ENCODE results near the gene WASHC3. TPM values are rescaled to one million over a fixed set of nuclear protein-coding genes. Genes with fewer than 3 reads are reported as not detected.
"Not testable (repeated sequence)": the region's sequence is repeated elsewhere in the genome, so short reads cannot be mapped to it uniquely, and the experiment has no call there.

Gene WASHC3
- total RNA-seq, 1 experiment from 2014 or later, result 75.1 TPM

DNA sequence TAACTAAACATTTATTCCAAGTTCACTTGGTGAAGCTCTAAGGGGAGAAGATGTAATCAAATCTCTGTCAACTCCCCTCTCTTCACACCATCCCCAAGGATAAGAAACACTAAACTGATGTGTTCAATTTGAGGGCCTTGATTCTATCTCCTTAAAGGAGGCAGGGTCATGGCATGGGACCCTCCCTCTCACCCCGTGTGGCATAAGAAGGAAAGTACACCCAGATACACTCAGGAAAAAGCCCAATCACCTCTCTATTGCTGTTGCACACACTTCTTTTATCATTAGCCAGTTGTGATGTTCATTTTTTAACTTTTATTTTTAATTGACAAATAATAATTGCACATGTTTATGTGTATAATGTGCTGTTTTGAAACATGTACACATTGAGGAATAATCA, 35.1 kb downstream of the WASHC3 start:
- Histone ChIP-seq H3K36me3 (no peaks in the 10 kb centered on the region; the same call in 1 of the 2 replicates), H3K4me3 (no peak overlapping the region), H3K9me3 (replicated peaks) (no peaks in the 10 kb centered on the region), H3K27ac (no peak overlapping the region), H3K27me3 (replicated peaks) (no peaks in the 10 kb centered on the region), H3K4me1 (replicated peaks) (no peaks in the 10 kb centered on the region)
- DNase-seq (ENCODE audit: low read depth in 1 of 2, low spot score in 2 of 2), result no peak

DNA sequence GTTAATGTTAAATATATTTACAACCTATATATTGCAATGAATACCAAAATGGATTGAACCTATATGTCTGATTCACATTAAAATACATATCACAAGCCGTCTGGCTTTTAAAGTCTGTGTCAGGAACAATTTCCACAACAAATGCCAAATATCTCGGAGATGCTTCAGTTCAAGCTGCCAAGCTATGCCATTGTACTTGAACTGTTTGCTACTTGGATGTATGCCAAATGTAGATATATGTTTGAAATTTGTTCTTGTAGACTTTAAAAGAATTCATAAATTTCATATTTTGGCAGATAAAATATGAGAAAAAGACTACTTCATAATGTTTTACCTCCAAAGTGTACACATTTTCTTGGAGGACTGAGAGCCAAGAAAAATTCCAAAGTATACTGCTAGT, 37.0 kb downstream of the WASHC3 start:
- Histone ChIP-seq H3K27me3 (replicated peaks) (no peaks in the 10 kb centered on the region), H3K27ac (no peak overlapping the region), H3K9me3 (replicated peaks) (no peaks in the 10 kb centered on the region), H3K4me1 (replicated peaks) (no peaks in the 10 kb centered on the region), H3K36me3 (no peaks in the 10 kb centered on the region; the same call in 1 of the 2 replicates), H3K4me3 (no peak overlapping the region)
- no peak for DNase-seq (ENCODE audit: low read depth in 1 of 2, low spot score in 2 of 2)

DNA sequence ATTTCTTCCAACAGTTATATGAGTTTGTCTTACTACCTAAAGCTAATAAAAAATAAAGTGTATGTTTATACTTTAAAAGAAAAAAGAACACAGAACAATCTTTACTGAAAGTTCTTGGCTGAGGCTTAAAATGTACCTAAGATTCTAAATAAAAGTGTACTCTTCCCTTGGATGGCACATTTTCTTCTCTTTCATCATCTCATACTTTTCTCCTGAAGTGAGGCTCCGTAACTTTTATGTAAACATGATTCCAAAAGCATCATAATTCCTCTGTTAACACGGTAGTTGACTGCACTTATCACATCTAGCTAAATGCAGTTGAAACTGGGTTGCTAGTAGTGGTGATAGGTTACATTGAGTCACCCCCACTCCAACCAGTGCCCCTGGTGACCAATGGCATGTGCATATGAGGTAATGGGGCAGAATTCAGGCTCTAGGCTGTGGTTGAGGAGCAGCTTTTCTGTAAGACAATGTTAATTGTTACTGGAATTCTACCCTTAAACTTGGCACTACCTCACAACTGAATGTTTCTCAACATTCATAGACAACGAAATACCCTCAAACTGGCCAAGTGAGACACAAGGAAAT, 38.4 kb downstream of the WASHC3 start:
- no peaks in the 10 kb centered on the region for H3K4me1 ChIP-seq (replicated peaks)
- H3K36me3 ChIP-seq, result no peaks in the 10 kb centered on the region
- H3K27ac ChIP-seq, result no peak overlapping the region
- H3K4me3 ChIP-seq, result no peak overlapping the region
- DNase-seq (ENCODE audit: low read depth in 1 of 2, low spot score in 2 of 2), result no peak
- no peaks in the 10 kb centered on the region for H3K9me3 ChIP-seq (replicated peaks)
- no peaks in the 10 kb centered on the region for H3K27me3 ChIP-seq (replicated peaks)

DNA sequence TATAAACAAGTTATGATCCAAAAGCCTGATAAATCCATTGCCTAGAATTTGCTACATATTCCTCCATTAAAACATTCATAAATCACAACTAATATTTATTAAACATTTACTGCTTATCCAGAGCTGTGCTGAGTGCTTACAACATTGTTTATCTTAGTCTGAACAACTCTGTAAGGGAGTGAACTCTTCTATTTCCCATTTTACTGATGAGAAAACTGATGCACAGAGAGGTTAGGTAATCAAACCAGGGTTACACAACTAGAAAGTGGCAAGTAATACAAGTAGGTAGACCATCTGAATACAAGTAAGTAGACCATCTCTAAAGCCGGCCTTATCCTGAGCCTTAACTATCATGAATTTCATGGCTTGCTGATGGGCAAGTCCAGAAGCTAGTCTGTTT, 39.5 kb downstream of the WASHC3 start:
- DNase-seq (ENCODE audit: low read depth in 1 of 2, low spot score in 2 of 2), result no peak
- peaks cover 5% of the 10 kb centered on the region; the same call in 1 of the 2 replicates for H3K36me3 ChIP-seq
- H3K4me3 ChIP-seq, result no peak overlapping the region
- H3K9me3 ChIP-seq (replicated peaks), result no peaks in the 10 kb centered on the region
- no peaks in the 10 kb centered on the region for H3K27me3 ChIP-seq (replicated peaks)
- H3K27ac ChIP-seq, result no peak overlapping the region
- no peaks in the 10 kb centered on the region for H3K4me1 ChIP-seq (replicated peaks)

DNA sequence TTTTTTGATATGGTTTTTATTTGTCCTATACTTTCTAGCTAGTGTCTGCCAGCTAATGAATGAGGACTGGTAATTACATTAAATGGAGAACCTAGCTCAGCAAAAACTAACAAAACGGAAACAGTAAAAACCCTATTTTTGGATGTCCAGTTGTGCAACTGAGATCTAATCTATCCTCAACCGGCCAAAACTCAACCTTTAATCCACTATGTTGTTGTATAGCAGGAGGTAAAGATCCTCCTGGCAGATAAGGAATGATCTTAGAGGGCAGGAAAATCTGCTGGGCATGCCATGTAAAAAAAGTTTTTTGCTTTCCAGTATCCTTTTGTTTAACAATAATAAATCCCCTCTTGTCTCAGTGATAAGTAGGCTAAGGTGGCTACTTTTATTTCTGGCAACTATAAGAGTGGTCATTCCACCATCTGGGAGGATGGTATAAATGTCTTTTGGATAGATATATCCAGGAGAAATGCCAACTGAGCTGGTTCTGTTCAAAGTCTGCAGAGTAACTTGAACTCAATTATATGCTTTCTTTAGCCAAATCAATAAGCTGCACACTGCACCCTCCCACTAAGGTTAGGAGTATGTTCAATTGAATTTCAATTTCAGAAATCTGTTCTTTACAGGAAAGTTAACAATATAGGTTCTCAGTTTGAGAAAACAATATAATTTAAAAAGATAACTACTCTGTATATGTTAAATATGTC, 40.1 kb downstream of the WASHC3 start:
- DNase-seq (ENCODE audit: low read depth in 1 of 2, low spot score in 2 of 2), result no peak
- H3K9me3 ChIP-seq (replicated peaks), result no peaks in the 10 kb centered on the region

DNA sequence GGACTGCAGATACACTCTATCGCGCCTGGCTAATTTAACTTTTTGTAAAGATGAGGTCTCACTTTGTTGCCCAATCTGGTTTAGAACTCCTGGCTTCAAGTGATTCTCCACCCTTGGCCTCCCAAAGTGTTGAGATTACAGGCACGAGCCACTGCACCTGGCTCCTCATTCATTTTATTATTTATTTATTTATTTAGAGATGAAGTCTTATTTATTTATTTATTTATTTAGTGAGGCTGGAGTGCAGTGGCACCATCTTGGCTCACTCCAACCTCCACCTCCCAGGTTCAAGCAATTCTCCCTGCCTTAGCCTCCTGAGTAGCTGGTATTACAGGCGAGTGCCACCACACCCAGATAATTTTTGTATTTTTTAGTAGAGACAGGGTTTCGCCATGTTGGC, 43.2 kb downstream of the WASHC3 start:
- H3K27ac ChIP-seq, H3K36me3 ChIP-seq: not testable (repeated sequence)

More for the DNA sequence above, 40.1 kb downstream of the WASHC3 start:
- H3K27ac ChIP-seq, result no peak overlapping the region
- no peaks in the 10 kb centered on the region for H3K27me3 ChIP-seq (replicated peaks)
- H3K4me1 ChIP-seq (replicated peaks), result no peaks in the 10 kb centered on the region
- H3K4me3 ChIP-seq, result no peak overlapping the region
- peaks cover 7% of the 10 kb centered on the region for H3K36me3 ChIP-seq

DNA sequence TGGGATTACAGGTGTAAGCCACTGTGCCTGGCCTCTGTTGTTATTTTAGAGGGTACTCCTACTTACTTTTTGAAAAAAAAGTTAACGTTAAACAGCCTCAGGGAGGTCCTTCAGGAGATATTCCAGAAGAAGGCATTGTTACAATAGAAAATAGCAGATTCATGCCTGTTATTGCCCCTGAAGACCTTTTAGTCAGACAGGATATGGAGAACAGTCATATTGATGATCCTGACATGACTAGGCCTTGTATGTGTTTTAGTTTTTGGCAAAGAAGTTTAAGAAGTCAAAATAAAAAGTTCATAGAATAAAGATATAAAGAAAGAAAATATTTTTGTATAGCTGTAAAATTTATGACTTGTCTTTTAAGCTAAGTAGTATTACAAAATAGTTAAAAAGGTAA, 45.3 kb downstream of the WASHC3 start:
- no peaks in the 10 kb centered on the region for H3K4me1 ChIP-seq (replicated peaks)
- H3K27ac ChIP-seq, result no peak overlapping the region
- no peak for DNase-seq (ENCODE audit: low read depth in 1 of 2, low spot score in 2 of 2)
- H3K9me3 ChIP-seq (replicated peaks), result no peaks in the 10 kb centered on the region
- H3K4me3 ChIP-seq, result no peak overlapping the region
- no peaks in the 10 kb centered on the region for H3K27me3 ChIP-seq (replicated peaks)
- peaks cover 7% of the 10 kb centered on the region for H3K36me3 ChIP-seq

More for the DNA sequence above, 43.2 kb downstream of the WASHC3 start:
- not testable (repeated sequence) for DNase-seq (ENCODE audit: low read depth in 1 of 2, low spot score in 2 of 2); H3K4me1 ChIP-seq (replicated peaks); H3K27me3 ChIP-seq (replicated peaks); H3K9me3 ChIP-seq (replicated peaks); H3K4me3 ChIP-seq

DNA sequence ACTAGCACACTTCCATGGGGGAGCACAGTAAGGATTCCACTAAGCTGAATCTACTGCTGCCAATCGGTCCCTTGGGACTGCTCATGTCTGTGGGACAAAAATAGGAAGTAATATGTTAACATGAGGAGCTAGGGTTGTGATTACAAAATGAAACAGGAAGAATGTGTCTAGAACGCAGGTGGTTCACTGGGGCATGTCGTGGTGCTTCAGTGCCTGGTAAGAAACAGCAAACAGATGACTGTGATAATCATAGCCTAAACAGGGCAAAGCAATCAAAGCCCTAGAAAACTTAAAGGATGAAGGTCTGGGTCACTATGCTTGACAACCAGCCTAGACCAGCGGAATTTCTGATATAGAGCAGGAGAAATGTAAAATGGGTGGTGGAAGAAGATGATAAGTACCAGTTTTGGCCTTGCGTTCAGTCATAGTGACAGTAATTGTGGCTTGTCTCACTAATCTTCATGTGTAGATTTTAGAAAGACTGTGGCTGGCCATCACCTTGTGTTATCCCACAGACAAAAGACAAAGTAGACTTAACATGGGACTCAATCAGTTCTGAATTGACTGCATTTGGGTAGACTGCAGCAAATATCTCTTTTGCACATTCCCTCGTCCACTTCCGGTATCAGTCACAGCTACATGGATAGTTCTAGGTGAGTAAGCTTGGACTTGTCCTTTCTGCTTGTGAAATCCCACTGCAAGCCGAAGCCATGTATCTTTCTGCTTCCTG, 51.4 kb downstream of the WASHC3 start:
- H3K4me3 ChIP-seq, result no peak overlapping the region
- H3K9me3 ChIP-seq (replicated peaks), result no peaks in the 10 kb centered on the region
- H3K27me3 ChIP-seq (replicated peaks), result no peaks in the 10 kb centered on the region
- H3K4me1 ChIP-seq (replicated peaks), result no peaks in the 10 kb centered on the region
- no peak for DNase-seq (ENCODE audit: low read depth in 1 of 2, low spot score in 2 of 2)
- no peak overlapping the region for H3K27ac ChIP-seq
- H3K36me3 ChIP-seq, result no peaks in the 10 kb centered on the region

DNA sequence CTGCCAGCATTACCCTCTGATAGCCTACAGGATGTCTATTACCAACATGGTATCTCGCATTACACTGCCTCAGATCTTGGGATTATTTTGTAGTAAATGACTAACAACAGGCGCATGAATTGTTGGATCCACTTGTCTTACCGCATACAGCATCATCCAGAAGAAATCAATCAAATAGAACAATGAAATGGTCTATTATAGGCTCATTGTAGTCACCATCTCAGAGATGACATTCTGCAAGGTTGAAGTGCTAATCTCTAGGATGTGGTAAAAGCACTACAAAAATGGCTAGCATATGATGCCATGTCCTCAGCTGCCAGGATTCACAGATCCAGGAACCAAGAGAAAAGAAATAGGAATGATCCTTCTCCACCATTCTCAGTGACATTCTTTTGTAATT, 52.0 kb downstream of the WASHC3 start:
- H3K4me3 ChIP-seq, result no peak overlapping the region
- H3K27me3 ChIP-seq (replicated peaks), result no peaks in the 10 kb centered on the region
- H3K4me1 ChIP-seq (replicated peaks), result no peaks in the 10 kb centered on the region
- H3K27ac ChIP-seq, result no peak overlapping the region
- DNase-seq (ENCODE audit: low read depth in 1 of 2, low spot score in 2 of 2), result no peak
- no peaks in the 10 kb centered on the region for H3K36me3 ChIP-seq
- no peaks in the 10 kb centered on the region for H3K9me3 ChIP-seq (replicated peaks)

DNA sequence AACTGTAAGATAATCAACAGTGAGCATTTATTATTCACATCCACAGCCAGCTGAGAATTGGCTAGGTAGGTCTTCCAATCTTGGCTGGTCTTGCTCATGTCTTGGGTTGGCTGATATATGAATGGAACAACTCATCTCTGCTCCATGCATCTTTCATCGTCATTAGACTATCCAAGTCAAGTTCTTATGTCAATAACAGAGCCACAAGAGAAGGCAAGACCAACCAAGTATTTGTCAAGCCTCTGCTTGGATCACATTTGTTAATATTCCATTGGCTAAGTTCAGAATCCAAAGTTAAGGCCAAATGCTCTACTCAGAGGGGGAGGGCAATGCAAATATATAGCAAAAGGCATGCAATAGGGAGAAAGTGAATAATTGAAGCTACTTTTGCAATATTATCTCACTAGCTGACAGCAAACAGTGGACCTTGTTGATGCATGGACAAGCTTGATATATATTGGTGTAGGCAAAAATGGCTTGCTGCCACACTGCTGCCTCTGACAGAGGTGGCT, 53.1 kb downstream of the WASHC3 start:
- Histone ChIP-seq H3K27ac (no peak overlapping the region), H3K36me3 (no peaks in the 10 kb centered on the region), H3K4me1 (replicated peaks) (no peaks in the 10 kb centered on the region), H3K4me3 (no peak overlapping the region), H3K9me3 (replicated peaks) (no peaks in the 10 kb centered on the region), H3K27me3 (replicated peaks) (no peaks in the 10 kb centered on the region)
- DNase-seq (ENCODE audit: low read depth in 1 of 2, low spot score in 2 of 2), result no peak

DNA sequence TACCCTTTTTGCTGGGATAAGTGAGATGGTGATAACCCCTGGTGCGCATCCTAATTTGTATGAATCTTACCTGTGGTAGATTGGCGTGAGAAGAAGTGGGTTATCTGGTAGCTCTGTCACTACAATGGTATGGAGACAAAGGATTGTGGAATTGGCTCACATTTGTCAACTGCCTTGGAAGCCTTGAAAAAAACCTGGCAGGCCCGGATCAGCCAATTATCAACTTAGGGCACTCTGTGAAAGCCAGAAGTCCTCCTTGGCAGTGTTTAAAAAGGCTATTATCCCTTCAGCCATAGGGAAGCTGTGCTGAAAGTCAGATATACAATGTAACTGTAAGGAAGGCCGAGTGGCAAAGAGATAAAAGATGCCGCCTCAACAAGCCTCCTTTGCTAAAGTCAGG, 56.5 kb downstream of the WASHC3 start:
- no peak overlapping the region for H3K4me3 ChIP-seq
- H3K36me3 ChIP-seq, result no peaks in the 10 kb centered on the region
- H3K4me1 ChIP-seq (replicated peaks), result no peaks in the 10 kb centered on the region
- DNase-seq (ENCODE audit: low read depth in 1 of 2, low spot score in 2 of 2), result no peak
- H3K27ac ChIP-seq, result no peak overlapping the region
- H3K27me3 ChIP-seq (replicated peaks), result no peaks in the 10 kb centered on the region
- no peaks in the 10 kb centered on the region for H3K9me3 ChIP-seq (replicated peaks)

DNA sequence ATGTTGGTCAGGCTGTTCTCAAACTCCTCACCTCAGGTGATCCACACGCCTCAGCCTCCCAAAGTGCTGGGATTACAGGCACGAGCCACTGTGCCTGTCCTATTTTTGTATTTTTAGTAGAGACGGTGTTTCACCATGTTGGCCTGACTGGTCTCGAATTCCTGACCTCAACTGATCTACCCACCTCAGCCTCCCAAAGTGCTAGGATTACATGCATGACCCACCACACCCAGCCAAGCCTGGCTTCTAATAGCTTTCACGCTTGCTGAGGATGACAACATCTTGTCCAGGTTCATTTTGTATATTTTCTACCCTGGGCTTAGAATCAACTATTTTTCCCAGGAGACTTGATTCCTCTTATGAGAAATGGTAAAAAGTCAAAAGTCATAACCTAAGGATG, 64.7 kb downstream of the WASHC3 start:
- no peak for DNase-seq (ENCODE audit: low read depth in 1 of 2, low spot score in 2 of 2)
- no peaks in the 10 kb centered on the region for H3K9me3 ChIP-seq (replicated peaks)
- H3K36me3 ChIP-seq, result no peaks in the 10 kb centered on the region
- no peak overlapping the region for H3K27ac ChIP-seq
- no peaks in the 10 kb centered on the region for H3K4me1 ChIP-seq (replicated peaks)
- H3K27me3 ChIP-seq (replicated peaks), result 0 out of 2 replicates have a peak, but pooled peaks cover 3% of the 10 kb centered on the region
- no peak overlapping the region for H3K4me3 ChIP-seq

DNA sequence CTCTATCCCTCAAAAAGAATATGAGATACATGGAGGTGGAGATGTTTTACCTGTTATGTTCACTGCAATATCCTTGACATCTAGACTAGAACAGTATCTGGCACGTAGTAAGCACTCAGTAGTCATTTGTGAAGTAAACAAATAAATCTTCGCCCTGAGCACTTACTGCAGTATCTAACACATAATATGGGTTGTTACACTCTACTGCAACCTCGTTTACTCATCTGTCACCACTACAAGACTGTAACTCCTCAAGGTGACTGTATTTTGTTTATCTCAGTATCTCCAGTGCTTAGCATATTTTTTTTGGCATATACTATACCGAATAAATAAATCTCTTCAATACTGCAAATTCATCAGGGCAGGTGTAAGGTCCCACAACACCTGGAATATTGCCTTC, 66.1 kb downstream of the WASHC3 start:
- no peaks in the 10 kb centered on the region for H3K4me1 ChIP-seq (replicated peaks)
- 0 out of 2 replicates have a peak, but pooled peaks cover 3% of the 10 kb centered on the region for H3K27me3 ChIP-seq (replicated peaks)
- no peak overlapping the region for H3K4me3 ChIP-seq
- no peaks in the 10 kb centered on the region for H3K36me3 ChIP-seq
- DNase-seq (ENCODE audit: low read depth in 1 of 2, low spot score in 2 of 2), result no peak
- H3K9me3 ChIP-seq (replicated peaks), result no peaks in the 10 kb centered on the region
- no peak overlapping the region for H3K27ac ChIP-seq

DNA sequence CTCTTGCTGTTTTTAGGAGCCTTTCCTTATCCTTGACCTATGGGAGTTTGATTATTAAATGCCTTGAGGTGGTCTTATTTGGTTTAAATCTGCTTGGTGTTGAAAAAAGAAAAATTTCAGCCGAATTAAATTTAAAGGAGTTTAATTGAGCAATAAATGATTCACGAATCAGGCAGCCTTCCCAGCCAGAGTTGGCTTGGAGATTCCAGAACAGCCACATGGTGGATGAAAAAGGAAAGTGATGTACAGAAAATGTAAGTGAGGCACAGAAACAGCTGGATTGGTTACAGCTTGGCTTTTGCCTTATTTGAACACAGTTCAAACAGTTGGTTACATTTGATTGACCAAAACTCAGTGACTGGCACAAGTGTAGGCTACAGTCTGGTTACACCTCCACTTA, 69.7 kb downstream of the WASHC3 start:
- H3K36me3 ChIP-seq, result no peaks in the 10 kb centered on the region
- H3K4me1 ChIP-seq (replicated peaks), result no peaks in the 10 kb centered on the region
- no peak overlapping the region for H3K4me3 ChIP-seq
- H3K27me3 ChIP-seq (replicated peaks), result peaks cover 6% of the 10 kb centered on the region; the same call in 1 of the 2 replicates
- no peak for DNase-seq (ENCODE audit: low read depth in 1 of 2, low spot score in 2 of 2)
- H3K27ac ChIP-seq, result no peak overlapping the region
- no peaks in the 10 kb centered on the region for H3K9me3 ChIP-seq (replicated peaks)
